ENCODE data around the gene CBFA2T3.

The CBFA2T3 gene

DNA sequence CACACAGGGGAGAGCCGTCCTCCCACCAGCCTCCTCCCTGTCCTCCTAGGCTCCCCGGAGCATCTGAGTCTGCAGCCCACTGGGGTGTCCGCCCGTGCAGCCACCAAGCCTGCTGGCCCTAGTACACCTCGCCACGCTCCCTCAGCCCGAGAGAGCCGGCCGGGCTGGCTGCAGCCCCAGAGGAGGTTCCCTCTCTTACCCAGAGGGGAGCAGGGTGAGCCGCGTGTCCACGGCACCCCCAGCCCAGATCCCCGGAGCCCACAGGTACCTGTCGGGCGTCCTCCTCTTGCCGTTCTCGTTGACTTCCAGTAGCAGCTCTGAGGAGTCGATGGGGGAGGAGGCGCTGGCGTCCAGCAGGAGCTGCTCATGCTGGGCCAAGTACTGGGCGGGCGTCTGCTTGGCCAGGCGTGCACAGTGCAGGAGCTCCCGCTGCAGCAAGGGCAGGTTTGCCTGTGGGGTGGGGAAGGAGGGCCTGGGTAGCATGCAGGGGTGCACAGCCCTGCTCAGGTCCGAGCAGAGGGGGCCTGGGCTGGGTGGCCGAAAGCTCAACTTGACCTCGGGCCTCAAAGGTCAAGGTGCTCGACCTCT is 91.2 kb downstream of the CBFA2T3 start:
- no peak for DNase-seq

DNA sequence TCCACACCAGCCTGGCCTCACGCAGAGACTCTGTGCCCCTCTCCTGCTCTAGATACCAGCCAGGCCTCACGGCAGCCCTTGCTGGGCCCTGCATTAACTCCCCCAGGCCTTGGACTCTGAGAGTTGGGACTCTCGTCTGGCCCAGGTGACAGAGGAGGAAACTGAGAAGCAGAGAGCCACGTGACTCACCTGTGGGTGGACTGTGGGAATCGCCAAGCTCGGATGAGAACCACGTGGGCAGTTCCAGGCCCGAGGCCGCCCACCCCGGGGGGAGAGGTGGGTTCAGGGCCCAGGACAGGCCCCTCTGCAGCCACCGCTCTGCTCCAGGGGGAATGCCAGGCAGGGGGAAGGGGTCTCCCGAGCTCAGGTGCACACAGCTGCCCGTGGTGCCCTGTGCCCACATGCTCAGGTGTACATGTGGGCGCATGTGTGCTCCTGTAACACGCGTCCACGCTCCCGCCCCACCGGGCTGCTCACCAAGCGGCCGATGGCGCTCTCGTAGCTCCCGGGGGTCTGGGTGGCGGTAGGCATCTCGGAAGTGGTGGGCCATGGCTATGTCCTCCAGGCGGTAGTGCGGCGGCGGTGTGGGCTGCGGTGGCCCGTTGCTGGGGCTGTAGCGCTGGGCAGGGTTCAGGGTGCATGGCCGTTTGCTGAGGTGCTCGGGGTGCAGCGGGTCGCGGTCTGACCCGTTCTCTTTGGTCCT is 92.3 kb downstream of the CBFA2T3 start:
- DNase-seq = no peak

GRCh38 chr16:88883946-88884345 is 93.1 kb downstream of the CBFA2T3 start:
- DNase-seq = no peak

- no peak for DNase-seq
Observed at GRCh38 chr16:88883117-88883895, 93.7 kb downstream of the CBFA2T3 start.

GRCh38 chr16:88882358-88883030 is 94.5 kb downstream of the CBFA2T3 start:
- DNase-seq = no peak

GRCh38 chr16:88881675-88882357 is 95.2 kb downstream of the CBFA2T3 start:
- no peak for DNase-seq

- no peak for DNase-seq
Observed at GRCh38 chr16:88881007-88881615, 95.9 kb downstream of the CBFA2T3 start.

DNA sequence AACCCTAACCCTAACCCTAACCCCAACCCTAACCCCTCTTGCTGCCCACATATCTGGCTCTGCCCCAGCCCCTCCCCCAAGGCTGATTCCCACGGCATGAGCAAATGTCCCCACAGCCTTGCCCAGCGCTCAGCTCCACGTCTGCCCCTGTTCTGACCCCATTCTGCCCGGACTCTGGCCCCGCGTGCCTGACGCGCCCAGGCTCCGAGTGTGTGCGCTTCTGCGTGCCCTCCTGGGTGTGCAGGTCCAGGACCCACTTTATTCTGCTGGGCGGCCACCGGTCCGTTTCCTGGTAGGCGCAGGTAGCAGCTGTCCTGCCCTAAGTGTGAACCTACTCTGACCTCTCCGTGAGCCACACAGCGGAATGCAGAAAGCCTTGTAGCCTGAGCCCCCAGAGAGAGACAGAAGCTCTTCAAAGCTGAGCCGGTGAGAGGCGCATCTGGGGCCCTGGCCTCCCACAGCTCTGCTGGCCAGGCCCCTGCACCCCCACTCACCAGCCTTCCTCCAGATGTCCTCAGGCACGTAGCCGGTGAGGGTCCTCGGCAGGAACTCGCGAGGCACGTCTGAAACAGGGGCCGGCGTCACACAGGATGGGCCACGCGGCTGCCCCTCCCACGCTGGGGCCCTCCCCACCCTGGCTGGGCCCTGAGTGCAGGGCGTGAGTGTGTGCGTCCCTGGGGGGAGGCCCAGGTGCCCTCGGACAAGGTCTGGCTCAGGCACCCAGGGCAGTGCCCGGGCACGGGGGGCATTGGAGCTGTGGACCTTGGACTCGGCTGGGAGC is 96.6 kb downstream of the CBFA2T3 start:
- no peak for DNase-seq

- no peak for DNase-seq
Observed at GRCh38 chr16:88879788-88880055, 97.3 kb downstream of the CBFA2T3 start.

DNA sequence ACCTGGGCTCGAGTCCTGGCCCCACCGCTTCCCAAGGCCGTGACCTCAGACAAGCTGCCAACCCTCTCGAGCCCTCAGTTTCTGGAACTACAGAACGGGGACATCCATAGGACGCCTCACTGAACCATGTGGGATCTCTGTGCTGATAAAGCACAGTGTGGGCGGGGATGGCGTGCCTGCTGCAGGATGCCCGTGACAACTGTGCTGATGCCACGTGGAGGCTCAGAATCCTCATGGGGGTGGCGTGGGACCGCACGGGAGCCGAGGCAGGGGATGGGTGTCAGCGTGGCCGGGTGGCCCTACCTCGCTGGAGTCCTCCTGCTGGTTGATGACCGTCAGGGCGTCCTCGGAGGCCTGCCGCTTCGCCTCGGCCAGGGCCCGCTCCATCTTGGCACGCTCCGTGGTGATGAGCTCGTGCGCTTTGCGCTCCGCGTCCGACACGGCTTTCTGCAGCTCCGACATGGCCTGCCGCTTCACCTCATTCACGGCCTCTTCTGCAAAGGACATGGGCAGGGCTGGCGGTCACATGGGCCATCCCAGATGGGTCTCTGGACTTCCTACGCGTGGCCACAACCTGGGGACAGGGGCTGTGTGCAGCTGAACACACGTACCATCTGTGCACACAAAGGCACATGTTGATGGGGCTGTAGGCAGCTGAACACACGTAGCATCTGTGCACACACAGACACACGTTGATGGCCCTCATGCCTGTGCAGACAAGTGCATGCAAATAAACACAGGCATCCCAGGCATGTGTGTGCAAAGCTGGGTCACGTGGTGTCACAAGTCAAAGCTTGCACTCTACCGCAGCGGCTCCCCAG is 97.8 kb downstream of the CBFA2T3 start:
- no peak for DNase-seq

- no peak for DNase-seq
Observed at GRCh38 chr16:88878356-88878755, 98.7 kb downstream of the CBFA2T3 start.

GRCh38 chr16:88877564-88878289 is 99.3 kb downstream of the CBFA2T3 start:
- DNase-seq = no peak

GRCh38 chr16:88876942-88877526 is 100.0 kb downstream of the CBFA2T3 start:
- no peak for DNase-seq

DNA sequence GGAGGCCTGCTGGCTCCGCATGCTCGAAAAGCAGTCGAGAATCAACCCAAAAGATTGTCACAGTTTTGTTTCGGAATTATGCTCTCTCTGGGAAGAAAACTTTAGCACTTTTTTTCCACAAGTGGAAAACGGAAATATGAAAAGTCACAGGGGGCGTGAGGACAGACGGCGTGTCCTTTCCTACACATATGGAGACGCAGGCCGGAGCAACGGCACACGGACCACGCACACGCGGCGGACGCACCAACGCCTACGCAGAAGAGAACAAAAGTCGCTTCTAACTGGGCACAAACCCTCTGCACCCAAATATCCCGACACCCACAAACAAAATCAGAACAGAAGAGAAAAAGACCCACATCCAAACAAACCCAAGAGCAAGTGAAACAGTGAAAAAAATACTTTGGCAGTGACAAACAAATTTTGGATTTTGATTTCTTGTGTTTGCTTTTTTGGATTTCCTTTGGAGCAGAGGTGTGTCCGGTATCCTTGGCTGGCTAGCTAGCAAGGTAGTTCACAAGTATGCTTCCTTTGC is 101.2 kb downstream of the CBFA2T3 start:
- no peak for DNase-seq

GRCh38 chr16:88874938-88875599 is 101.9 kb downstream of the CBFA2T3 start:
- no peak for DNase-seq

- DNase-seq = no peak
Observed at GRCh38 chr16:88872650-88873331, 104.2 kb downstream of the CBFA2T3 start.

DNA sequence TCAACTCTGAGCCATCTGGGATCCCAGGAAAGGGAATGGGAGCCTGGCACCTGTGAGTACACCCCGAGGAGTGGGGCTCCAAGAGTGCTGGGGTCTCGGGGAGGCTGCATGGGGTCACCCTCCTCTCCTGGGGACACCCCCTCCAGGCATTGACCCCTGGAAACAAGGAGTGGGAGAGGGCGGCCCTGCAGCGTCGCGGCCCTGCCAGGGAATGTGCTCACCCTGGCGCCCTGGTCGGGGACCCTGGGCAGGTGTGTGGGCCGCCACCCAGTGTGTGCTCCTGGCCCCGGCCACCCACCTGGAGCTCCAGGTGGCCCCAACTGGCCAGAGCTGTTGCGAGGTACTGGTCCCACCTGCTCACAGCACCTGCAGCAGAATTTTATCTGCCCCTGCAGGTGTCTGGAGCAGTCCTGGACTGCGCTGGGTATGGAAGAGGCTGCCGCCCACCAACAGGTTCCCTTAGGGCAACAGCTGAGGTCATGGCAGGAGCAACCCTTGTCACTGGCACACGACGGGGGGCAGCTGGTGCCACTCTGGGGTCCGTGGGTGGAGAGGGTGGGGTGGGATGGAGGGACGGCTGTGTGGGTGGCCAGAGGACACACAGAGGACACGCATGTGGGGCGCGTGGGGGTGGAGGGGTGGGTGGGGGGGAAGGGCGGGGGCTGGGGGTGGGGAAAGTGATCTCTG is 105.1 kb downstream of the CBFA2T3 start:
- DNase-seq = no peak

DNA sequence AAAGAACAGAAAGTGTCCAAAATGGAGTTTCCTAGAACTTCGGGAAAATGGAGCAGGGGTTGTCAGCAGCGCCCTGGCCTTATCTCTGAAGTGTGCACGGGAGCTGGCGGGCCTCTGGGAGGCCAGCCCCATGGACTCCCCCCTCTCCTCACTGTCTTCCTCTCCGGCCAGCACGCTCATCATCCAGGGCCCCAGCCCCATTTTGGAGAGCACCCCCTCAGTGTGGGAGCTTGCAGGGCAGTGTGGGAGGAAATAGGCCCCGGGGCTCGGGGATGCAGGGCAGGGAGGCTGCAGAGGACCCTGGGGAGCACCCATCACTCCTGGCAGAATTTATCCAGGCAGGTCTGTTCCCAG is 105.7 kb downstream of the CBFA2T3 start:
- no peak for DNase-seq

Measured in fibroblast of skin of right quadriceps (primary cell).